GM12878 (cell line): Measurements from ENCODE around the gene TCP11. TPM values are rescaled to one million over a fixed set of nuclear protein-coding genes. Genes with fewer than 3 reads are reported as not detected.

ENCODE experiments used
- ATAC-seq: fragments of 200-7000 bp; cut with Tn5 transposase; 3 replicates; pipeline ENCODE4 v1.9.1; 2020; ENCODE audit warnings: mild to moderate bottlenecking, moderate library complexity
- BruUV-seq: library from RNA; stranded (reverse); fragments of 400-500 nt; replicated peaks from 2 replicates; lab custom pipeline; 2021; lab: Mats Ljungman, UMichigan
- CTCF ChIA-PET: fragments of 300-600 bp; sonication (Branson Sonifier 250); formaldehyde crosslinking; extraction: SDS; loops from one replicate; lab custom pipeline; 2021; ENCODE audit warnings: inconsistent platforms; lab: Yijun Ruan, JAX
- POLR2A ChIA-PET: fragments of 350-600 bp; formaldehyde crosslinking; extraction: SDS; loops from one replicate; lab custom pipeline; 2021; ENCODE audit warnings: inconsistent platforms; lab: Charles Lee
- RAD21 ChIA-PET: fragments of 300-600 bp; sonication (Branson Sonifier 250); formaldehyde crosslinking; loops from one replicate; lab custom pipeline; 2023; ENCODE audit warnings: antibody characterized with exemption; ENCODE audit not compliant: unreplicated experiment; lab: Charles Lee
- SMC1A ChIA-PET: fragments of 300-600 bp; sonication (Branson Sonifier 250); formaldehyde crosslinking; loops from one replicate; lab custom pipeline; 2023; ENCODE audit not compliant: unreplicated experiment, uncharacterized antibody; lab: Charles Lee
- DNase-seq: peaks from one replicate; pipeline ENCODE4 v3.0.0-alpha.2; 2011; ENCODE audit warnings: low read depth, low spot score
- FAIRE-seq: peaks from 3 replicates; lab custom pipeline; 2011; peaks lifted over from hg19 to GRCh38; lab: Jason Lieb, UNC
- H2AFZ ChIP-seq: 2 replicates; pipeline ENCODE4 v1.6.0; 2011; ENCODE audit warnings: low read depth, low read length, control low read depth; ENCODE audit not compliant: control insufficient read depth
- H3K27ac ChIP-seq: 2 replicates; pipeline ENCODE4 v1.5.1; 2011; ENCODE audit warnings: control low read depth; ENCODE audit not compliant: control insufficient read depth, insufficient read depth
- H3K27me3 ChIP-seq, 2 experiments: replicated peaks in 1 of 2; 2 replicates each; pipeline versions ENCODE4 v1.6.0 to v1.6.1; 2011; ENCODE audit warnings: low read length in 1 of 2; ENCODE audit not compliant: control insufficient read depth in 2 of 2, insufficient read depth in 2 of 2
- H3K36me3 ChIP-seq, 2 experiments: 2 replicates each; pipeline ENCODE4 v1.5.1; 2011; ENCODE audit warnings: low read length in 1 of 2; ENCODE audit not compliant: control insufficient read depth in 2 of 2, insufficient read depth in 2 of 2
- H3K4me1 ChIP-seq: 2 replicates; pipeline ENCODE4 v1.6.1; 2011; ENCODE audit warnings: mild to moderate bottlenecking, low read length, moderate library complexity, mixed read lengths; ENCODE audit not compliant: control insufficient read depth, insufficient read depth
- H3K4me2 ChIP-seq: 2 replicates; pipeline ENCODE4 v1.6.0; 2011; ENCODE audit warnings: control low read depth; ENCODE audit not compliant: control insufficient read depth, insufficient read depth
- H3K4me3 ChIP-seq: fragments of 200-600 bp; sonication (generic); 2 replicates; pipeline ENCODE4 v1.5.1; 2016
- H3K79me2 ChIP-seq: 2 replicates; pipeline ENCODE4 v1.6.0; 2011; ENCODE audit warnings: low read length; ENCODE audit not compliant: control insufficient read depth, insufficient read depth
- H3K9ac ChIP-seq: 2 replicates; pipeline ENCODE4 v1.8.0; 2011; ENCODE audit warnings: low read length, control low read depth, mixed read lengths; ENCODE audit not compliant: control insufficient read depth, insufficient read depth
- H3K9me3 ChIP-seq: replicated peaks from 3 replicates; pipeline ENCODE4 v1.5.1; 2011; ENCODE audit warnings: mild to moderate bottlenecking, low read length; ENCODE audit not compliant: control insufficient read depth, insufficient read depth
- H4K20me1 ChIP-seq: 2 replicates; pipeline ENCODE4 v1.6.0; 2011; ENCODE audit not compliant: control insufficient read depth, insufficient read depth
- CUX1 ChIP-seq: IDR thresholded peaks from 2 replicates; pipeline ENCODE4 v1.6.1; 2012; ENCODE audit warnings: improper control_type of control experiment, low read depth, low read length; ENCODE audit not compliant: insufficient replicate concordance
- ELK1 ChIP-seq: IDR thresholded peaks from 2 replicates; pipeline ENCODE4 v1.6.1; 2012; ENCODE audit warnings: low read depth, low read length, improper control_type of control experiment
- FOXK2 ChIP-seq: fragments of 450-650 bp; IDR thresholded peaks from 2 replicates; pipeline ENCODE4 v1.6.1; 2017; ENCODE audit warnings: mild to moderate bottlenecking, moderate library complexity
- RB1 ChIP-seq: fragments of 450-650 bp; formaldehyde crosslinking; IDR thresholded peaks from 2 replicates; pipeline ENCODE4 v1.6.1; 2017; ENCODE audit warnings: mild to moderate bottlenecking, borderline replicate concordance
- SMAD1 ChIP-seq: fragments of 450-650 bp; IDR thresholded peaks from 2 replicates; pipeline ENCODE4 v1.6.1; 2018; ENCODE audit warnings: mild to moderate bottlenecking, low read depth; ENCODE audit not compliant: partially characterized antibody
- ZNF384 ChIP-seq: IDR thresholded peaks from 2 replicates; pipeline ENCODE4 v1.6.1; 2012; ENCODE audit warnings: low read depth, mild to moderate bottlenecking, low read length, improper control_type of control experiment, borderline replicate concordance
- WGBS: methylation state at CpG from one replicate; pipeline ENCODE4 v1.1.6; 2016; ENCODE audit warnings: low lambda C conversion rate; ENCODE audit not compliant: insufficient replicate concordance, insufficient coverage; ENCODE audit errors: missing lambda C conversion rate; 5-methylcytosine and 5-hydroxymethylcytosine counted together
- in situ Hi-C: fragments of 300-500 bp; cut with MboI; formaldehyde crosslinking; loops from 9 replicates; pipeline ENCODE4 v1.14.3; 2018; ENCODE audit warnings: mixed read lengths
- intact Hi-C: fragments of 100-400 bp; cut with micrococcal nuclease; formaldehyde crosslinking; loops from one replicate; pipeline ENCODE4 v1.14.2; 2022; ENCODE audit not compliant: unreplicated experiment
- polyA plus RNA-seq, 11 experiments: library from polyadenylated mRNA; depleted of rRNA in 4 of 11; unstranded in 6 of 11; stranded (reverse) in 5 of 11; fragments of >200 nt; fragmentation: Nextera tagmentation in 4 of 11; fragmentation: Illumina TruSeq in 1 of 11; extraction: Ambion mirVana in 4 of 11; extraction: Trizol in 1 of 11; gene quantifications; 1 replicate in 1 of 11; 2 replicates in 10 of 11; pipeline versions ENCODE4 v1.2.1 to v1.2.3, GENCODE V29; 2011 to 2016; ENCODE audit warnings: inconsistent platforms in 2 of 11, missing spikeins in 2 of 11, low read depth in 1 of 11
- total RNA-seq, 4 experiments: library from RNA; depleted of rRNA in 3 of 4; stranded (reverse); fragments of >200 nt in 3 of 4; fragmentation: Illumina TruSeq in 1 of 4; extraction: Trizol in 1 of 4; gene quantifications; 2 replicates each; pipeline versions ENCODE4 v1.2.1 to v1.2.3, GENCODE V29; 2013 to 2021
- TF ChIP-seq, protein P1 (sequence below): IDR thresholded peaks from 2 replicates; pipeline ENCODE4 v1.6.1; 2011; ENCODE audit warnings: mild to moderate bottlenecking, low read depth, low read length, moderate library complexity; ENCODE audit not compliant: insufficient replicate concordance

The TCP11 gene
- total and polyA plus RNA-seq, 10 of the 15 experiments (the other 5 are each of a cell fraction or from before 2014, with no cell fraction given) = not detected

DNA sequence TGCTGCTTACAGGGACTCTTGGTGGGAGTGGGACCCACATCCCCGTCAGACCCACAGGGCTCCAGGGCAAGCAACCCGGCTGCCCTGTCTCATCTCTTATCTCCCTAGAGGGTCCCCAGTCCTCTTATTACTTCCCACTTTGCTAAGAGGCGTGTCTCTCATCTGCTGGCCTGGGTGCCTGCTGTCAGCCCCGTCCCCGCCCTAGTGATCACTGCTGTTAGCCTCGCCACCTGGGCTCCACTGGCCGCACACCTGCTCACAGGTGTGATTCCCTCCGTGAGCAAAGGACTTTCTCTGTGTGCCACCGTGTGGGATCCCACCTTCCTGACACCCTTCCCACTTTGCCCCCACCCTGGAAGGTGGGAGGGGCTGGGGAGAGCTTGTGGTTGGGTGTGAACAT is 57.6 kb downstream of the TCP11 start:
- intact Hi-C loops = no loop called here
- Histone ChIP-seq H2AFZ (no peak overlapping the region), H4K20me1 (no peaks in the 10 kb centered on the region), H3K27me3 (no peaks in the 10 kb centered on the region), H3K36me3 (no peaks in the 10 kb centered on the region; a peak in 2 of 4 replicates), H3K4me2 (no peak overlapping the region), H3K4me3 (no peak overlapping the region), H3K27ac (no peak overlapping the region), H3K9ac (no peak overlapping the region), H3K9me3 (no peaks in the 10 kb centered on the region), H3K79me2 (no peaks in the 10 kb centered on the region), H3K4me1 (no peaks in the 10 kb centered on the region)
- SMC1A ChIA-PET = no interaction called here
- no peak for DNase-seq
- 83% methylated on average over 9 of the region's 9 CpGs for WGBS
- POLR2A ChIA-PET = no interaction called here
- RAD21 ChIA-PET = no interaction called here
- no peak for TF ChIP-seq CUX1
- no peak for TF ChIP-seq RB1
- TF ChIP-seq, protein P1, sequence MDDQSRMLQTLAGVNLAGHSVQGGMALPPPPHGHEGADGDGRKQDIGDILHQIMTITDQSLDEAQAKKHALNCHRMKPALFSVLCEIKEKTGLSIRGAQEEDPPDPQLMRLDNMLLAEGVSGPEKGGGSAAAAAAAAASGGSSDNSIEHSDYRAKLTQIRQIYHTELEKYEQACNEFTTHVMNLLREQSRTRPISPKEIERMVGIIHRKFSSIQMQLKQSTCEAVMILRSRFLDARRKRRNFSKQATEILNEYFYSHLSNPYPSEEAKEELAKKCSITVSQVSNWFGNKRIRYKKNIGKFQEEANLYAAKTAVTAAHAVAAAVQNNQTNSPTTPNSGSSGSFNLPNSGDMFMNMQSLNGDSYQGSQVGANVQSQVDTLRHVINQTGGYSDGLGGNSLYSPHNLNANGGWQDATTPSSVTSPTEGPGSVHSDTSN = no peak
- TF ChIP-seq SMAD1 = no peak
- no peak for TF ChIP-seq ELK1
- no peak for TF ChIP-seq FOXK2
- TF ChIP-seq ZNF384 = no peak
- FAIRE-seq = no peak
- no peak for ATAC-seq
- no TSS peak for BruUV-seq
- CTCF ChIA-PET = no interaction called here
- in situ Hi-C loops = no loop called here
